Ovary (tissue), 9 donors: ENCODE data around the gene RHOD. TPM values are rescaled to one million over a fixed set of nuclear protein-coding genes. Genes with fewer than 3 reads are reported as not detected.

Experiments used
- DNase-seq, 5 donors: peaks; one replicate each; pipeline ENCODE4 v3.0.0-alpha.2; 2019 to 2020
- H3K27ac ChIP-seq, 2 donors: fragments of 200-600 bp; one replicate each; pipeline versions ENCODE4 v1.5.1 to v1.8.0; 2019 to 2022
- H3K27me3 ChIP-seq: fragments of 200-600 bp; one replicate; pipeline ENCODE4 v1.8.0; 2022
- H3K36me3 ChIP-seq: fragments of 200-600 bp; sonication (generic); one replicate; pipeline ENCODE4 v1.5.1; 2019
- H3K4me1 ChIP-seq: one replicate; pipeline ENCODE4 v1.8.1; 2013; ENCODE audit warnings: mild to moderate bottlenecking, moderate library complexity; ENCODE audit not compliant: insufficient read depth
- H3K4me3 ChIP-seq: fragments of 200-600 bp; sonication (generic); one replicate; pipeline ENCODE4 v1.5.1; 2017
- H3K9me3 ChIP-seq, 2 donors: fragments of 200-600 bp in 1 of 2; sonication (generic) in 1 of 2; one replicate each; pipeline versions ENCODE4 v1.5.1 to v1.8.1; 2013 to 2019; ENCODE audit warnings: mild to moderate bottlenecking in 1 of 2, moderate library complexity in 1 of 2
- EP300 ChIP-seq: sonication (generic); formaldehyde crosslinking; IDR thresholded peaks from one replicate; pipeline ENCODE4 v1.6.1; 2017; ENCODE audit warnings: antibody characterized with exemption
- POLR2A ChIP-seq: fragments of 450-650 bp; IDR thresholded peaks from one replicate; pipeline ENCODE4 v1.6.1; 2017; ENCODE audit warnings: antibody characterized with exemption, mild to moderate bottlenecking, moderate library complexity
- whole genome bisulfite sequencing, 3 donors: extraction: QIAGEN DNeasy Blood & Tissue Kit in 1 of 3; methylation state at CpG; one replicate each; pipeline versions ENCODE4 v1.1.5 to v1.1.7; 2013 to 2017; 5-methylcytosine and 5-hydroxymethylcytosine counted together
- intact Hi-C, 4 donors: fragments of 100-400 bp; cut with DNase I; formaldehyde crosslinking; loops; one replicate each; pipeline versions ENCODE4 v1.11.0 to v1.15.1; 2022 to 2023
- polyA plus RNA-seq, 2 donors: library from polyadenylated mRNA; stranded (reverse); fragments of 200-250 nt in 1 of 2; fragments of 350-450 nt in 1 of 2; fragmentation: Illumina TruSeq in 1 of 2; extraction: RNeasy Lipid Tissue Mini Kit (QIAGEN cat#74804) in 1 of 2; gene quantifications; one replicate each; pipeline ENCODE4 v1.2.3, GENCODE V29; 2013 to 2014
- total RNA-seq, 7 donors: library from RNA; depleted of rRNA in 2 of 7; stranded (reverse); fragments of >200 nt in 2 of 7; fragmentation: NEBNext Ultra II Directional in 3 of 7; extraction: Animal tissue kit (Norgen Biotek cat#: 25700) in 3 of 7; gene quantifications; one replicate each; pipeline versions ENCODE4 v1.1.0 to v1.2.4, GENCODE V29; 2016 to 2023
- TF ChIP-seq, protein P1 (sequence below), 3 donors: fragments of 450-650 bp in 2 of 3; fragments of 200-600 bp in 1 of 3; IDR thresholded peaks; one replicate each; pipeline versions ENCODE4 v1.5.1 to v1.8.0; 2016 to 2022; ENCODE audit warnings: antibody characterized with exemption in 3 of 3, mild to moderate bottlenecking in 1 of 3
- donor health status: DM: no; HTN: no; CAD: no; lungs with moderate emphysema.
- donor health status: DM: no; HTN: no; CAD: no.
- donor health status: Bipolar disorder and iron deficiency.
- donor health status: DM: yes; HTN: yes; CAD: no.
- donor health status: DM: no; HTN: no; CAD: no.
- donor health status: DM: yes; HTN: yes; CAD: no.

The RHOD gene
- total and polyA plus RNA-seq, 9 donors = 5.5 to 24.9 (median 12.8) TPM

DNA sequence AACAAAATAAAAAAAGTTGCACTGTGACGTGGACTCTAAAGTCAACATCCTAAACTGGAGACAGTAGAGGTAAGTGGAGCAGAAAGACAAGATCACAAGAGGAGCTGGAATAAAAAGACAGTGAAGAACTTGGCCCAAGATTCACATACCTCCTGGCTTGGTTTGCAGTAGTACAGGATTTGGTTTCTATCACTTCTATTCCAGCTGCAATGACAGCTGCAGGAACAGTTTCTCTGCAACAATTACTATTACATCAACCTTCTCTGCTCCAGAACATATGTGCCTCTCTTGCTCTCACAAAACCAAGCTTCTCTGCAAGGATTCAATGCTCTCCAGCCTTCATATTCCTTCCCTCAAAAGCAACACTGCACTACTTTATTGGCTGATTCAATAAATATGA, 54.6 kb downstream of the RHOD start:
- TF ChIP-seq EP300 (no peak), POLR2A (no peak)
- TF ChIP-seq, protein P1, sequence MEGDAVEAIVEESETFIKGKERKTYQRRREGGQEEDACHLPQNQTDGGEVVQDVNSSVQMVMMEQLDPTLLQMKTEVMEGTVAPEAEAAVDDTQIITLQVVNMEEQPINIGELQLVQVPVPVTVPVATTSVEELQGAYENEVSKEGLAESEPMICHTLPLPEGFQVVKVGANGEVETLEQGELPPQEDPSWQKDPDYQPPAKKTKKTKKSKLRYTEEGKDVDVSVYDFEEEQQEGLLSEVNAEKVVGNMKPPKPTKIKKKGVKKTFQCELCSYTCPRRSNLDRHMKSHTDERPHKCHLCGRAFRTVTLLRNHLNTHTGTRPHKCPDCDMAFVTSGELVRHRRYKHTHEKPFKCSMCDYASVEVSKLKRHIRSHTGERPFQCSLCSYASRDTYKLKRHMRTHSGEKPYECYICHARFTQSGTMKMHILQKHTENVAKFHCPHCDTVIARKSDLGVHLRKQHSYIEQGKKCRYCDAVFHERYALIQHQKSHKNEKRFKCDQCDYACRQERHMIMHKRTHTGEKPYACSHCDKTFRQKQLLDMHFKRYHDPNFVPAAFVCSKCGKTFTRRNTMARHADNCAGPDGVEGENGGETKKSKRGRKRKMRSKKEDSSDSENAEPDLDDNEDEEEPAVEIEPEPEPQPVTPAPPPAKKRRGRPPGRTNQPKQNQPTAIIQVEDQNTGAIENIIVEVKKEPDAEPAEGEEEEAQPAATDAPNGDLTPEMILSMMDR (IDR thresholded peaks at IDR 0.05) = no peak
- Histone ChIP-seq H3K36me3 (no peaks in the 10 kb centered on the region), H3K4me1 (peaks cover 4% of the 10 kb centered on the region), H3K9me3 (no peaks in the 10 kb centered on the region), H3K27ac (no peak overlapping the region), H3K27me3 (no peaks in the 10 kb centered on the region), H3K4me3 (no peak overlapping the region)
- DNase-seq = no peak
- WGBS, 3 donors = 15 to 31% (median 19%) methylated on average over 1 of the region's 1 CpG
- intact Hi-C loops = loop anchor here in 1 of 4 donors (10.0 kb wide), 1 partner anchor 1226 kb away; the partner anchor contains the start of gene FIBP

DNA sequence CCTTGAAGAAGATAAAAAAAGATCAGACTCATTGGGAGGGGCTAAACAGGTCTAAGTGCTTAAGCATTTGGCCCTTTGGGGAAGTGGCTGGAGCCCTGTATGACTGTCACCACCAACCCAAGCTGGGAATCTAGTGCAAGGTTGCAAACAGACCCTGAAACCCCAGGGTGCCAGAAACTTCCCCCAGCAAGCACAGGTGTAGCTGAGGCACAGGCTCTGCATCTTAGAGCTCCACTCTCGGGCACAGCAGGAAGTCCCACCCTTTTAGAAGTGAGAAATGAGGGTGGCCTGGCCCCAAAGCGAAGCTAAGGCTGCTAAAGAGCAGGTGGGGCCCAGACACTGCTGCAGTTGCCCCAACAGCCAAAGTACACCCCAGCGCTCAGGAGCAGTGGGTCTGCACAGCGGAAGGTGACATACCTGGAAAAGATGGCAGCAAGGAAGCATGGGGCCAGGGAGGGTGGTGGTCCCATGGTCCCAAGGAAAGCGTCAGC, 56.6 kb downstream of the RHOD start:
- 90 to 93% (median 91%) methylated on average over 5 of the region's 5 CpGs for WGBS, 3 donors
- peak in 1 of 5 donors; percentile 24 for DNase-seq
- H3K4me1 ChIP-seq = peaks cover 4% of the 10 kb centered on the region
- no peaks in the 10 kb centered on the region for H3K27me3 ChIP-seq
- intact Hi-C loops = loop anchor here in 1 of 4 donors (10.0 kb wide), 1 partner anchor 1228 kb away; the partner anchor contains the start of gene FIBP
- no peak overlapping the region for H3K27ac ChIP-seq
- TF ChIP-seq, protein P1 (IDR thresholded peaks at IDR 0.05) = no peak
- TF ChIP-seq POLR2A (no peak), EP300 (no peak)
- no peak overlapping the region for H3K4me3 ChIP-seq
- no peaks in the 10 kb centered on the region for H3K36me3 ChIP-seq
- no peaks in the 10 kb centered on the region for H3K9me3 ChIP-seq

DNA sequence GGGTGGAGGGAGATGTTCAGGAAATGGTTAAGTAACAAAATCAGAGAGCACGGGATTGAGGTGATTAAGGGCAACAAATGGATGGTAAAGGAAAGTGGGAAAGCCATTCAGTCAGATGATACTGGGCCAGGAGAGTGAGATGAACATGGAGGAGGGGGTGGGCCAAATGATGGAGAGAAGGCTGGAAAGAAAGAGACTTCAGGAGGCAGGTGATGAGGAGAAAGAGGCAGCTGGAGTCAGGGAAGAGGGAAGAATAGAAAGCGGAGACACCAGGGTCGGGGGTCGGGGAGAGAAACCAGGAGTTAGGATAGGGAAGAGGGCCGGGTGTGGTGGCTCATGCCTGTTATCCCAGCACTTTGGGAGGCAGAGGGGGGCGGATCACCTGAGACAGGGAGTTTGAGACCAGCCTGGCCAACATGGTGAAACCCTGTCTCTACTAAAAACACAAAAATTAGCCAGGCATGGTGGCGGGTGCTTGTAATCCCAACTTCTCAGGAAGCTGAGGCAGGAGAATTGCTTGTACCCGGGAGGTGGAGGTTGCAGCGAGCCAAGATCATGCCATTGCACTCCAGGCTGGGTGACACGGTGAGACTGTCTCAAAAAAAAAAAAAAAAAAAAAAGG, 57.7 kb downstream of the RHOD start:
- intact Hi-C loops = loop anchor here in 1 of 4 donors (10.0 kb wide), 1 partner anchor 1230 kb away; the partner anchor contains the start of gene FIBP
- WGBS, 3 donors = 84 to 90% (median 87%) methylated on average over 10 of the region's 10 CpGs
- Histone ChIP-seq H3K27me3 (no peaks in the 10 kb centered on the region), H3K27ac (no peak overlapping the region), H3K4me3 (no peak overlapping the region), H3K4me1 (peaks cover 4% of the 10 kb centered on the region), H3K9me3 (no peaks in the 10 kb centered on the region), H3K36me3 (no peaks in the 10 kb centered on the region)
- TF ChIP-seq, protein P1 (IDR thresholded peaks at IDR 0.05) = no peak
- TF ChIP-seq EP300 (no peak), POLR2A (no peak)
- DNase-seq = peak in 1 of 5 donors; percentile 22

DNA sequence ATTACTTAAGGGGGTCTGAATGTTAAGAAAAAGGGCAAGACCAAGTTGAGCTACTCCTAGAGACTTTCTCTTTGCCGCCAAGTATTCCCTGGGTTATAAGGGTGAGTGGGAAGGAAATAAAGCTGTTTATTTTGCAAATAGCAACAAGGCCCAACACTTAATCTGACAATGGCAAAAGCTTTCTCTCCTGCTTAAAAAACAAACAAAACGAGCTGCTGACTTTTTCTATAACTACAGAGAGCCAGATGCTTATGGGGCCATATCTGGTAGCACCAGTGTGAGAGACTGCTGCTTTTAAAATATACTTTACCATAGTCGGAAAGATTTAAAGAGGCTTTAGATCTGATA, 60.1 kb downstream of the RHOD start:
- Histone ChIP-seq H3K4me1 (no peaks in the 10 kb centered on the region), H3K27ac (no peak overlapping the region), H3K36me3 (no peaks in the 10 kb centered on the region), H3K4me3 (no peak overlapping the region), H3K27me3 (no peaks in the 10 kb centered on the region), H3K9me3 (no peaks in the 10 kb centered on the region)
- intact Hi-C loops = loop anchor here in 1 of 4 donors (10.0 kb wide), 1 partner anchor 1232 kb away; the partner anchor contains the start of gene FIBP
- DNase-seq = no peak
- 60 to 72% (median 71%) methylated on average over 3 of the region's 3 CpGs for WGBS, 3 donors
- TF ChIP-seq, protein P1 (IDR thresholded peaks at IDR 0.05) = no peak
- TF ChIP-seq EP300 (no peak), POLR2A (no peak)
